Measurements from ENCODE around the gene FKBP1A.
"Not testable (repeated sequence)": the region's sequence is repeated elsewhere in the genome, so short reads cannot be mapped to it uniquely, and the experiment has no call there.

Gene FKBP1A

GRCh38 chr20:1368448-1369199 is 24.2 kb downstream of the FKBP1A start:
- no peak for DNase-seq (ENCODE audit: low read depth in 2 of 3, low spot score in 2 of 3)

- no peak for DNase-seq (ENCODE audit: low read depth in 2 of 3, low spot score in 2 of 3)
Measured at GRCh38 chr20:1367479-1367878, 25.4 kb downstream of the FKBP1A start.

GRCh38 chr20:1364106-1364505 is 28.7 kb downstream of the FKBP1A start:
- DNase-seq (ENCODE audit: low read depth in 2 of 3, low spot score in 2 of 3) = no peak

GRCh38 chr20:1363522-1363921 is 29.3 kb downstream of the FKBP1A start:
- no peak for DNase-seq (ENCODE audit: low read depth in 2 of 3, low spot score in 2 of 3)

- no peak for DNase-seq (ENCODE audit: low read depth in 2 of 3, low spot score in 2 of 3)
Measured at GRCh38 chr20:1362484-1362883, 30.4 kb downstream of the FKBP1A start.

- DNase-seq (ENCODE audit: low read depth in 2 of 3, low spot score in 2 of 3) = no peak
Measured at GRCh38 chr20:1360094-1360846, 32.6 kb downstream of the FKBP1A start.

GRCh38 chr20:1357921-1358671 is 34.8 kb downstream of the FKBP1A start:
- no peak for DNase-seq (ENCODE audit: low read depth in 2 of 3, low spot score in 2 of 3)

DNA sequence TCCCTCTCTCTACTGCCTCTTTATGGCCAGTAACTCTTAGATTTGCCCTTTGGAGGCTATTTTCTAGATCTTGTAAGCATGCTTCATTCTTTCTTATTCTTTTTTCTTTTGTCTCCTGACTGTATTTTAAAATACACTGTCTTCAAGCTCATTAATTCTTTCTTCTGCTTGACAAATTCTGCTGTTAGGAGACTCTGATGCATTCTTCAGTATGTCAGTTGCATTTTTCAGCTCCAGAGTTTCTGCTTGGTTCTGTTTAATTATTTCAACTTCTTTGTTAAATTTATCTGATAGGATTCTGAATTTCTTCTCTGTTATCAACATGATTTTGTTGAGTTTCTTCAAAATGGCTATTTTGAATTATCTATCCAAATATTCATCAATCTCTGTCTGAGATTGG is 38.9 kb downstream of the FKBP1A start:
- no peak for DNase-seq (ENCODE audit: low read depth in 2 of 3, low spot score in 2 of 3)

GRCh38 chr20:1346315-1346969 is 46.4 kb downstream of the FKBP1A start:
- no peak for DNase-seq (ENCODE audit: low read depth in 2 of 3, low spot score in 2 of 3)

DNA sequence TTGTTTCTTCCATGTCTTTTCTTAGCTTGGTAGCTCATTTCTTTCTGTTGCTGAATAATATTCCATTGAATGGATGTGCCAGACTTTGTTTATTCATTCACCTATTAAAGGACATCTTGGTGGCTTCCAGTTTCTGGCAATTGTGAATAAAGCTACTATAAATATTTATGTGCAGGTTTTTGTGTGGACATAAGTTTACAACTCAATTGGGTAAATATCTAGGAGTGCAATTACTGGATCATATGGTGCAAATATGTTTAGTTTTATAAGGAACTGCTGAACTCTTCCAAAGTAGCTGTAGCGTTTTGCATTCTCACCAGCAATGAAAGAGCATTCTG is 47.1 kb downstream of the FKBP1A start:
- no peak for DNase-seq (ENCODE audit: low read depth in 2 of 3, low spot score in 2 of 3)

DNA sequence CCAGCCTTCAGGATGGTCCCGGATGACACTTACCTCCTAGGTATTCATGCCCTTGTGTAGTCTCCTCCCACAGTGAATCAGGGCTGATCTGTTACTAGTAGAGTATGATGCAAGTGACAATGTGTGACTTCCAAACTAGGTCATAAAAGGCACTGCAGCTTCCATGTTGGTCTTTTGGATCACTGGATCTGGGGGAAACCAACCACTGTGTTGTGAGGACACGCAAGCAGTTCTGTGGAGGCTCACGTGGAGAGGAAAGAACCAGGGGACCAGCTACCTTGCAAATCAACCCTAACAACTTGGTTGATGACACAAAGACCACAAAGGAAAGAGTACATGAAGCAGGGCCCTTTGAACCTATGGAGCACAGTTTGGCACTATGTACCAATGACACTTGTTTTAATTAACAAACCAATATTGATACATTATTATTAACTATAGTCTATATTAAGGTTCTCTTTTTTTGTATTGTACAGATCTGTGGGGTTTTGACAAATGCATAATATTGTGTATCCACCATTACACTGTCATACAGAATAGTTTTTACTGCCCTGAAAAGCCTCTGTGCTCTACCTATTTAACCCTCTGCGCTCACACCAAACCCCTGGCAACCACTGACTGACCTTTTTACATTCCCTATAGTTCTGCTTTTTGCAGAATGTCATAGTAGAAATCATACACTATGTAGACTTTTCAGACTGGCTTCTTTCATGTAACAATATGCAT is 47.7 kb downstream of the FKBP1A start:
- DNase-seq (ENCODE audit: low read depth in 2 of 3, low spot score in 2 of 3) = no peak

GRCh38 chr20:1343446-1344124 is 49.3 kb downstream of the FKBP1A start:
- DNase-seq (ENCODE audit: low read depth in 2 of 3, low spot score in 2 of 3) = not testable (repeated sequence)

DNA sequence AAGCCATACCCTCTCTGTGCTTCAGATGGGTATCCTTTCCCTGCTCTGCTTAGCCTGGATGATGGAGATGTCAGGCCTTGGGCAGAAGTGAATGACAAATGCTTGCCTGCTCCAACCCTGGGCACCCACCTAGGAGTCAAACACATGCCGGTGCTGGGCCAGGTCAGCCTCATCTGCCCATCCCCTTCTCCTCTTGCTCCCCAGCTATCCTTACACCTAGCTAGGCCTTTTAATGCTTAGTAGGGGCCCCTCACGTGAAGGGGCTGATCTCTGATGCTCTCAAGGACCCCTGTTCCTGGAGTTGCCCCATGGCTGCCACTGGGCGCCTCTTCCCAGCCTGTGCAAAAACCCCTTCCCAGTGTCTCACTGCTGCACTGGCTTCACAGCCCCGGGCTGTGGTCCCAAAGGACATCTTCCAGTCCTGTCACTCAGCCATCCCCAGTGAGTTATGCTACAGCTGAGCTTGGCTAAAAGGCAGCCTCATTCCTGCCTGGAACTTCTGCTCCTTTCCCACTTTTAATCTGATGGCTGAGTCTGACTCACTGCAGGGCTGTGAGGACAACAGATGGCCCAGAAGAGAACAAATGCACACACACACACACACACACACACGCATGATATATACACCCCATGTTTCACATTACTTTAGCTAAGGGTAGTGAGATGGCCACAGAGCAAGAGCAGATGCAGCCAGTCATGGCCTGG is 51.1 kb downstream of the FKBP1A start:
- no peak for DNase-seq (ENCODE audit: low read depth in 2 of 3, low spot score in 2 of 3)

DNA sequence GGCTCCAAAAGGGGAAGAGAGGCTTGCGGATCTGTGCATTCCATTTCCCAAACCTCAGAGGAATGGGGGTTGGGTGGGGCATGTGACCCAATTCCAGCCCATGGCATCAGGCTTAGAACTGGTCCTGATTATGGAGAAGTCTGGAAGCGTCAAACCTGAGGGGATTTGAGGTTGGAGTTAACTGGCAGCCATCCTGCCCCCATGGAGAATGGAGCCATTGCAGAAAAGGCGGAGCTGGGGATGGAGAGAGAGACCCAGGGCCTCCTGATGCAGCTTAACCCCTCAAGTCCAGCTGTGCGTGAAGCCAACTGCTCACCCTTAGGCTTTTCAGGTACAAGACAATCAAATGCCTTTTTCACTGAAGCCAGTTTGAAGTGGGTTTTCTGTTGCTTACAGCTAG is 54.1 kb downstream of the FKBP1A start:
- no peak for DNase-seq (ENCODE audit: low read depth in 2 of 3, low spot score in 2 of 3)

DNA sequence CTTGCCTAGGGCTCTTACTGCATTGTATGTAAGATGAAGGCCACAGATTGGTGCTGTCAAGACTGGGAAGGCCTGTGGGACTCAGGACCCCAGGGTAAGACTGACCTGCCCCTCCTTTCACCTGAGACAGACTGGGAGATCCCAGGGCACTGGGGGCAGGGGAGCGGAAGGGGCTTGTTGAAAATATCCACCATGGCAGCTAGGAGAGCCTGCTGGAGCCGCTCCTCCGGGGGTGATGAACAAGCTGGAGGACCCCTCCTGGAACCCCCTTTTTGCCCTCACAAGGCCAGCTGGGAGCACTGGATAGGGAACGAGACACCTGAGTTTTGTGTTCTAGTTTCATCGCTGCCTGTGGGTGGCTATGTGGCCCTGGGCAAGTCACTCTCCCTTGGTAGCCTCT is 54.8 kb downstream of the FKBP1A start:
- DNase-seq (ENCODE audit: low read depth in 2 of 3, low spot score in 2 of 3) = no peak

GRCh38 chr20:1337441-1337840 is 55.4 kb downstream of the FKBP1A start:
- no peak for DNase-seq (ENCODE audit: low read depth in 2 of 3, low spot score in 2 of 3)

DNA sequence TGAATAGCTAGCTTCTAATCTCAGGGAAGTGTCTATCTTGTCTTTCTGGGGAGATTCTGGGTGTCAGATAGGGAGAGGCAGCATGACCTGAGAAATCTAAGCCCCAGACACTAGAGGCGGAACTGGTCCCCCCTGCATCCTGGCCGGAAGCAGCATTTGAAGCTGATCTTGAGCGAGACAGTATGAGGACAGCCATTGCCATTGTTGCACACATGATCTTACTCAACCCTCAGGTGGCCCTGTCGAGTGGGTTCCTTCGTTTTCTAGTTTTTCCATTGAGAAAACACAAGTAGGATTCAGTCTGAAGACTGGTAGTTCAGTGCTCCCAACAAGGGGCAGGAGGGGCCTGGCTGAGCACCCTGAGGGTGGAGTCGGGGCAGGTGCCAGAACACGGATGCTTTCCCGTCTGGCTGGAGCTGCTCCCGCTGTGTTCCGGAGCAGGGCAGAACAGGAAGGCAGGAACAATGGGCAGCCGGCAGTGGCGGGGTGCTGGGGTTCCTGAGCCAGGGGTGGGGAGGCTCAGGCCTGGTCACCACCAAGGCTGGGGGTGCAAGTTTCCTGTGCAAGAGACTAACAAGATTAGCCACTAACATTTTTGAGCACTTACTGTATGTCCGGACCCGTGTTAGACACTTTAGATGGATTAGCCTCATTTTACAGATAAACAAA is 56.0 kb downstream of the FKBP1A start:
- no peak for DNase-seq (ENCODE audit: low read depth in 2 of 3, low spot score in 2 of 3)

DNA sequence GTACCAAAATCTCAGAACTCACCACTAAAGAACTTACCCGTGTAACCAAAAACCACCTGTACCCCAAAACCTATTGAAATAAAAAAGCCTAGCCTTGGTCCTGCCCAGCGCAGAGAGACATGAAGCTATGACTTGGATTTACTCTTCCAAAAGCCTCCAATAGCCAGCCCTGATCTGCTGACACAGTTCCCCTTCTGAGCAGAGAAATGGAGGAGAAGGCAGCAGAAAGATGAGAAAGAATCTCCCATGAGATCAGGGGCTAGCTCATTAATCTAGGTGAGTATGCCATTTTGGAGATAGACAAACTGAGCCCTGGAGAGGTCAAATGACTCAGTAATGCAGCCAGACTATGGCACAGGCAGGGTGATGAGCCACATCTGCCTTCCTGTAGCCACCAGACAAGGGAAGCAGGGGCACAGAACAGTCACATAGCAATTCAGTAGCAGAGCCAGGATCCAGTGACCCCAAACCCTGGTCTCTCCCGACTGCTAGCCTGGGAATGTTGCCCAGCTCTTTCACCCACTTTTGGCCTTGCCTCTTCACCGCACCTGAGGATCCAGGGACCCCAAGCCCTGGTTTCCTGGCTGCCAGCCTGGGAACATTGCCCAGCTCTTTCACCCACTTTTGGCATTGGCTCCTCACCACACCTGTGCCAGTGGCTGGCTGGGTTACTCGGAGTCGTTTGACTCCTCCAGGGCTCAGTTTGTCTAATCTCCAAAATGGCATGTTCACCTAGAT is 56.7 kb downstream of the FKBP1A start:
- DNase-seq (ENCODE audit: low read depth in 2 of 3, low spot score in 2 of 3) = no peak

Data from activated CD8-positive, alpha-beta memory T cell treated with anti-CD3 and anti-CD28 coated beads for 48 hours (primary cell).